Measurements from ENCODE around the gene TEDDM1.
A peak's percentile ranks its signal among the peaks of the same experiment; 100 is the strongest.

Gene TEDDM1

GRCh38 chr1:182388392-182389134, 11.9 kb downstream of the TEDDM1 start:
- H3K4me3 ChIP-seq (replicated peaks; ENCODE audit: low read depth, low read length): peak overlapping the region; percentile 89
- no peak for TF ChIP-seq CTCF (IDR thresholded peaks at IDR 0.05; ENCODE audit: low read length, missing control alignments)
- no peak for DNase-seq (ENCODE audit: low read depth)

GRCh38 chr1:182387566-182387965, 12.9 kb downstream of the TEDDM1 start:
- no peak overlapping the region for H3K4me3 ChIP-seq (replicated peaks; ENCODE audit: low read depth, low read length)
- no peak for TF ChIP-seq CTCF (IDR thresholded peaks at IDR 0.05; ENCODE audit: low read length, missing control alignments)
- no peak for DNase-seq (ENCODE audit: low read depth)

- no peak overlapping the region for H3K4me3 ChIP-seq (replicated peaks; ENCODE audit: low read depth, low read length)
- TF ChIP-seq CTCF (IDR thresholded peaks at IDR 0.05; ENCODE audit: low read length, missing control alignments): no peak
- no peak for DNase-seq (ENCODE audit: low read depth)
These were observed 13.5 kb downstream of the TEDDM1 start for GRCh38 chr1:182386980-182387379.

GRCh38 chr1:182385885-182386853, 14.3 kb downstream of the TEDDM1 start:
- DNase-seq (ENCODE audit: low read depth): no peak
- no peak for TF ChIP-seq CTCF (IDR thresholded peaks at IDR 0.05; ENCODE audit: low read length, missing control alignments)
- no peak overlapping the region for H3K4me3 ChIP-seq (replicated peaks; ENCODE audit: low read depth, low read length)

GRCh38 chr1:182384387-182384960, 16.0 kb downstream of the TEDDM1 start:
- no peak overlapping the region for H3K4me3 ChIP-seq (replicated peaks; ENCODE audit: low read depth, low read length)
- DNase-seq (ENCODE audit: low read depth): no peak
- TF ChIP-seq CTCF (IDR thresholded peaks at IDR 0.05; ENCODE audit: low read length, missing control alignments): no peak

GRCh38 chr1:182383934-182384333, 16.5 kb downstream of the TEDDM1 start:
- TF ChIP-seq CTCF (IDR thresholded peaks at IDR 0.05; ENCODE audit: low read length, missing control alignments): no peak
- DNase-seq (ENCODE audit: low read depth): no peak
- no peak overlapping the region for H3K4me3 ChIP-seq (replicated peaks; ENCODE audit: low read depth, low read length)

Measured in fibroblast of pulmonary artery (primary cell).